H1 (cell line): ENCODE data around the gene SCUBE2. TPM values are rescaled to one million over a fixed set of nuclear protein-coding genes. Genes with fewer than 3 reads are reported as not detected.

Experiments used
- CTCF ChIA-PET: fragments of 300-600 bp; sonication (Branson Sonifier 250); formaldehyde crosslinking; loops from one replicate; lab custom pipeline; 2021; ENCODE audit not compliant: partially characterized antibody; lab: Charles Lee
- POLR2A ChIA-PET: fragments of 300-600 bp; sonication (Branson Sonifier 250); formaldehyde crosslinking; loops from one replicate; lab custom pipeline; 2021; ENCODE audit warnings: inconsistent platforms; ENCODE audit not compliant: partially characterized antibody; lab: Charles Lee
- DNase-seq, 2 experiments: peaks; one replicate each; pipeline versions ENCODE4 v3.0.0 to v3.0.0-alpha.2; 2010 to 2022; ENCODE audit warnings: low spot score in 2 of 2, low read depth in 1 of 2, mixed read lengths in 1 of 2
- FAIRE-seq: peaks from 2 replicates; lab custom pipeline; 2011; peaks lifted over from hg19 to GRCh38; lab: Jason Lieb, UNC
- H2AFZ ChIP-seq: 2 replicates; pipeline ENCODE4 v1.8.1; 2012; ENCODE audit warnings: low read length, inconsistent platforms
- H2AK5ac ChIP-seq: 2 replicates; pipeline ENCODE4 v1.6.1; 2013; ENCODE audit warnings: low read depth, low read length
- H2BK120ac ChIP-seq: replicated peaks from 2 replicates; pipeline ENCODE3; 2013; ENCODE audit warnings: low read depth, low read length, inconsistent platforms
- H2BK12ac ChIP-seq: 2 replicates; pipeline ENCODE4 v1.6.1; 2013; ENCODE audit warnings: low read depth, low read length
- H2BK15ac ChIP-seq: 2 replicates; pipeline ENCODE4 v1.6.1; 2013; ENCODE audit warnings: low read length
- H2BK20ac ChIP-seq: 2 replicates; pipeline ENCODE4 v1.6.1; 2013; ENCODE audit warnings: low read length
- H2BK5ac ChIP-seq: 2 replicates; pipeline ENCODE4 v1.6.1; 2013; ENCODE audit warnings: low read depth, low read length
- H3K14ac ChIP-seq: 2 replicates; pipeline ENCODE4 v1.6.1; 2013; ENCODE audit warnings: inconsistent platforms; ENCODE audit not compliant: insufficient read length
- H3K18ac ChIP-seq: 2 replicates; pipeline ENCODE4 v1.6.1; 2013; ENCODE audit warnings: low read length; ENCODE audit errors: extremely low read depth
- H3K23ac ChIP-seq: 2 replicates; pipeline ENCODE4 v1.6.1; 2013; ENCODE audit warnings: inconsistent platforms; ENCODE audit not compliant: insufficient read length
- H3K23me2 ChIP-seq: 2 replicates; pipeline ENCODE4 v1.6.1; 2013; ENCODE audit warnings: low read depth, low read length
- H3K27ac ChIP-seq: 2 replicates; pipeline ENCODE4 v1.6.1; 2011; ENCODE audit warnings: low read depth, low read length, inconsistent platforms
- H3K27me3 ChIP-seq, 4 experiments: replicated peaks in 1 of 4; 1 replicate in 1 of 4; 2 replicates in 3 of 4; pipeline versions ENCODE4 v1.6.1 to v1.8.1; 2011 to 2013; ENCODE audit warnings: low read length in 3 of 4, mild to moderate bottlenecking in 3 of 4, inconsistent platforms in 2 of 4, mixed read lengths in 2 of 4, moderate library complexity in 1 of 4; ENCODE audit not compliant: control insufficient read depth in 3 of 4, insufficient read depth in 3 of 4; ENCODE audit errors: extremely low read depth in 1 of 4
- H3K36me3 ChIP-seq, 4 experiments: 2 replicates each; pipeline versions ENCODE4 v1.6.1 to v1.8.1; 2011 to 2013; ENCODE audit warnings: mild to moderate bottlenecking in 4 of 4, low read length in 3 of 4, moderate library complexity in 2 of 4, control low read depth in 1 of 4, inconsistent platforms in 1 of 4; ENCODE audit not compliant: insufficient read depth in 4 of 4, control insufficient read depth in 2 of 4
- H3K4ac ChIP-seq: replicated peaks from 2 replicates; pipeline ENCODE3; 2013; ENCODE audit warnings: low read length, low read depth, mixed read lengths, inconsistent platforms; ENCODE audit not compliant: insufficient read length
- H3K4me1 ChIP-seq, 4 experiments: replicated peaks in 1 of 4; 1 replicate in 1 of 4; 2 replicates in 3 of 4; pipeline versions ENCODE4 v1.6.1 to v1.8.1; 2011 to 2013; ENCODE audit warnings: low read length in 3 of 4, inconsistent platforms in 2 of 4, mixed read lengths in 1 of 4; ENCODE audit not compliant: insufficient read depth in 4 of 4, control insufficient read depth in 3 of 4
- H3K4me2 ChIP-seq, 2 experiments: 2 replicates each; pipeline versions ENCODE4 v1.6.1 to v1.8.1; 2011 to 2013; ENCODE audit warnings: low read depth in 2 of 2, low read length in 2 of 2, control low read depth in 1 of 2, inconsistent platforms in 1 of 2, mild to moderate bottlenecking in 1 of 2; ENCODE audit not compliant: insufficient read depth in 1 of 2
- H3K4me3 ChIP-seq, 4 experiments: fragments of 200-600, 300-600 bp in 1 of 4; sonication (generic), shearing (Covaris generic), sonication (Bioruptor Twin) in 1 of 4; 2 replicates each; pipeline versions ENCODE4 v1.5.1 to v1.8.1; 2011 to 2016; ENCODE audit warnings: low read length in 4 of 4, low read depth in 3 of 4, control low read depth in 2 of 4, inconsistent platforms in 2 of 4, mild to moderate bottlenecking in 2 of 4, mixed read lengths in 1 of 4, moderate library complexity in 1 of 4; ENCODE audit not compliant: insufficient read depth in 2 of 4; ENCODE audit errors: extremely low read depth in 1 of 4
- H3K56ac ChIP-seq: replicated peaks from 2 replicates; pipeline ENCODE3; 2013; ENCODE audit warnings: low read depth, mild to moderate bottlenecking, mixed read lengths, low read length, inconsistent platforms; ENCODE audit not compliant: insufficient read length
- H3K79me1 ChIP-seq: 2 replicates; pipeline ENCODE4 v1.6.1; 2013; ENCODE audit warnings: low read depth, low read length, control low read depth
- H3K79me2 ChIP-seq, 2 experiments: 2 replicates each; pipeline versions ENCODE4 v1.6.1 to v1.8.1; 2012 to 2013; ENCODE audit warnings: low read length in 2 of 2, mild to moderate bottlenecking in 2 of 2, inconsistent platforms in 1 of 2; ENCODE audit not compliant: insufficient read depth in 2 of 2, control insufficient read depth in 1 of 2
- H3K9ac ChIP-seq, 4 experiments: replicated peaks in 1 of 4; 1 replicate in 1 of 4; 2 replicates in 3 of 4; pipeline versions ENCODE4 v1.6.1 to v1.8.1; 2011 to 2013; ENCODE audit warnings: low read depth in 3 of 4, low read length in 3 of 4, control low read depth in 2 of 4, mild to moderate bottlenecking in 2 of 4, moderate library complexity in 2 of 4, inconsistent platforms in 1 of 4; ENCODE audit errors: extremely low read depth in 1 of 4
- H3K9me3 ChIP-seq, 2 experiments: 2 replicates each; pipeline versions ENCODE4 v1.6.1 to v1.8.1; 2012 to 2013; ENCODE audit warnings: mild to moderate bottlenecking in 2 of 2, moderate library complexity in 2 of 2, control low read depth in 1 of 2, inconsistent platforms in 1 of 2, low read depth in 1 of 2, low read length in 1 of 2, mixed read lengths in 1 of 2; ENCODE audit not compliant: insufficient read depth in 2 of 2
- H4K20me1 ChIP-seq, 2 experiments: replicated peaks in 1 of 2; 2 replicates each; pipeline versions ENCODE3 to v1.8.1; 2011 to 2013; ENCODE audit warnings: inconsistent platforms in 2 of 2, low read length in 2 of 2, mild to moderate bottlenecking in 1 of 2; ENCODE audit not compliant: insufficient read depth in 2 of 2, control insufficient read depth in 1 of 2
- H4K5ac ChIP-seq: 2 replicates; pipeline ENCODE4 v1.6.1; 2013; ENCODE audit warnings: low read length, low read depth, mixed read lengths, inconsistent platforms; ENCODE audit not compliant: insufficient read length
- H4K8ac ChIP-seq: 2 replicates; pipeline ENCODE4 v1.8.0; 2013; ENCODE audit warnings: mild to moderate bottlenecking, moderate library complexity, low read length, inconsistent platforms; ENCODE audit not compliant: insufficient read depth; ENCODE audit errors: extremely low read depth
- H4K91ac ChIP-seq: replicated peaks from 2 replicates; pipeline ENCODE3; 2013; ENCODE audit warnings: low read length, mixed read lengths, inconsistent platforms; ENCODE audit not compliant: insufficient read length
- CEBPB ChIP-seq: IDR thresholded peaks from 2 replicates; pipeline ENCODE4 v1.6.1; 2012; ENCODE audit warnings: low read depth, low read length
- KDM5A ChIP-seq: fragments of 200-600 bp; IDR thresholded peaks from 2 replicates; pipeline ENCODE4 v1.7.1; 2012; ENCODE audit warnings: mild to moderate bottlenecking, low read length, inconsistent platforms, mixed read lengths
- PHF8 ChIP-seq: fragments of 200-600 bp; sonication (generic); conservative IDR thresholded peaks from 2 replicates; pipeline ENCODE4 v1.7.1; 2012; ENCODE audit warnings: low read depth, mild to moderate bottlenecking, inconsistent platforms, low read length, moderate library complexity
- RFX5 ChIP-seq: IDR thresholded peaks from 2 replicates; pipeline ENCODE4 v1.6.1; 2011; ENCODE audit warnings: low read depth, low read length, improper control_type of control experiment, borderline replicate concordance
- SP2 ChIP-seq: IDR thresholded peaks from 2 replicates; pipeline ENCODE4 v1.6.1; 2012; ENCODE audit warnings: mild to moderate bottlenecking, low read length, inconsistent platforms
- TAF1 ChIP-seq: IDR thresholded peaks from 2 replicates; pipeline ENCODE4 v1.6.1; 2011; ENCODE audit warnings: mild to moderate bottlenecking, low read depth, low read length
- USF2 ChIP-seq: IDR thresholded peaks from 2 replicates; pipeline ENCODE4 v1.6.1; 2011; ENCODE audit warnings: low read length, improper control_type of control experiment
- YY1 ChIP-seq: IDR thresholded peaks from 2 replicates; pipeline ENCODE4 v1.6.1; 2011; ENCODE audit warnings: low read depth, mild to moderate bottlenecking, low read length
- WGBS, 2 experiments: shearing (Covaris generic) in 1 of 2; methylation state at CpG; one replicate each; pipeline versions ENCODE4 v1.1.6 to v1.1.7; 2013 to 2015; ENCODE audit warnings: low lambda C conversion rate in 2 of 2, mixed read lengths in 2 of 2, inconsistent platforms in 1 of 2, low coverage in 1 of 2, missing lambda C conversion rate in 1 of 2; ENCODE audit not compliant: insufficient replicate concordance in 2 of 2, insufficient coverage in 1 of 2, insufficient read length in 1 of 2; ENCODE audit errors: extremely low coverage in 1 of 2, missing lambda C conversion rate in 1 of 2; 5-methylcytosine and 5-hydroxymethylcytosine counted together
- polyA plus RNA-seq, 7 experiments: library from polyadenylated mRNA; depleted of rRNA in 3 of 7; stranded (reverse) in 5 of 7; unstranded in 2 of 7; fragments of >200 nt in 5 of 7; fragments of 200-250 nt in 2 of 7; gene quantifications; 1 replicate in 5 of 7; 2 replicates in 1 of 7; 4 replicates in 1 of 7; pipeline versions ENCODE4 v1.2.1 to v1.2.3, GENCODE V29; 2011 to 2013; ENCODE audit warnings: missing spikeins in 2 of 7, mixed read lengths in 2 of 7
- total RNA-seq: library from RNA; stranded (reverse); fragmentation: NEBNext Ultra II Directional; extraction: Animal tissue kit (Norgen Biotek cat#: 25700); gene quantifications from 2 replicates; pipeline ENCODE4 v1.2.1, GENCODE V29; 2021

SCUBE2 gene
- total and polyA plus RNA-seq, 2 of the 8 experiments (the other 6 are each of a cell fraction or from before 2014, with no cell fraction given): 0.29 to 1.2 TPM

DNA sequence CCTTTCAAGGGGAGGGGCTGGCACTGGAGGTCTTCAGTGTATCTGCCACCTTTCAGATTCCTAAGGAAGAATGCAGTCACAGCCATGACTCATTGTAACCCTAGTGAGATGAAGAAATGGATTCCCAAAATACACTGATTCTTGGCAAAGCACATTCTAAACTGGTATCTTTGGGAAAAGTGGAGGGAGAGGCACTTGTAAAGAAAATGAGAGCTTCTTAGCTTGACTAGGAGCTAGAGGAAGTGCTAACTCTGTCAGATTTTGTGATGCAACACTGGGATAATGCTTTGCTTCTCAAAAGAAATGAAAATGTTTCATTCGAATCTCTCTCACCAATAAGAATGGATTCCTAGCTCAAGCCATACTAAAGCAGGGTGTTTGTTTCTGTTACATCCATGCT is 101.9 kb downstream of the SCUBE2 start:
- H3K14ac ChIP-seq: no peak overlapping the region
- TF ChIP-seq USF2 (no peak), CEBPB (no peak), YY1 (no peak), TAF1 (no peak), PHF8 (no peak), KDM5A (no peak), RFX5 (no peak), SP2 (no peak)
- TF ChIP-seq, all 59 proteins: peak for 0
- H2BK20ac ChIP-seq: no peak overlapping the region
- H2BK120ac ChIP-seq: no peak overlapping the region
- ChIA-PET CTCF (no interaction called here), POLR2A (no interaction called here)
- H2AFZ ChIP-seq: peak overlapping the region; percentile 28; the same call in 1 of the 2 replicates
- H4K8ac ChIP-seq: no peak overlapping the region
- H2BK15ac ChIP-seq: no peak overlapping the region
- no peak for DNase-seq
- no peaks in the 10 kb centered on the region for H3K27me3 ChIP-seq
- no peak overlapping the region for H2BK5ac ChIP-seq
- no peak overlapping the region for H3K27ac ChIP-seq
- WGBS, 2 experiments: 72% methylated on average over 1 of the region's 1 CpG; no CpG with 5 or more reads in 1 of the 2 experiments
- H4K5ac ChIP-seq: no peak overlapping the region
- H3K23ac ChIP-seq: no peak overlapping the region
- H3K9ac ChIP-seq: no peak overlapping the region
- H3K56ac ChIP-seq: no peak overlapping the region
- no peak overlapping the region for H3K4me2 ChIP-seq
- H4K91ac ChIP-seq: no peak overlapping the region
- no peak for FAIRE-seq
- H3K18ac ChIP-seq: no peak overlapping the region
- no peaks in the 10 kb centered on the region for H4K20me1 ChIP-seq
- H3K9me3 ChIP-seq: no peaks in the 10 kb centered on the region
- no peaks in the 10 kb centered on the region; a peak in 2 of 7 replicates for H3K4me1 ChIP-seq
- no peak overlapping the region for H2BK12ac ChIP-seq
- no peaks in the 10 kb centered on the region for H3K79me2 ChIP-seq
- H3K4ac ChIP-seq: no peak overlapping the region
- H3K36me3 ChIP-seq: no peaks in the 10 kb centered on the region
- no peaks in the 10 kb centered on the region for H3K79me1 ChIP-seq
- H3K23me2 ChIP-seq: no peaks in the 10 kb centered on the region
- H3K4me3 ChIP-seq: no peak overlapping the region
- H2AK5ac ChIP-seq: no peak overlapping the region
